ENCODE results near the gene STOX2.

STOX2 gene, protein sequence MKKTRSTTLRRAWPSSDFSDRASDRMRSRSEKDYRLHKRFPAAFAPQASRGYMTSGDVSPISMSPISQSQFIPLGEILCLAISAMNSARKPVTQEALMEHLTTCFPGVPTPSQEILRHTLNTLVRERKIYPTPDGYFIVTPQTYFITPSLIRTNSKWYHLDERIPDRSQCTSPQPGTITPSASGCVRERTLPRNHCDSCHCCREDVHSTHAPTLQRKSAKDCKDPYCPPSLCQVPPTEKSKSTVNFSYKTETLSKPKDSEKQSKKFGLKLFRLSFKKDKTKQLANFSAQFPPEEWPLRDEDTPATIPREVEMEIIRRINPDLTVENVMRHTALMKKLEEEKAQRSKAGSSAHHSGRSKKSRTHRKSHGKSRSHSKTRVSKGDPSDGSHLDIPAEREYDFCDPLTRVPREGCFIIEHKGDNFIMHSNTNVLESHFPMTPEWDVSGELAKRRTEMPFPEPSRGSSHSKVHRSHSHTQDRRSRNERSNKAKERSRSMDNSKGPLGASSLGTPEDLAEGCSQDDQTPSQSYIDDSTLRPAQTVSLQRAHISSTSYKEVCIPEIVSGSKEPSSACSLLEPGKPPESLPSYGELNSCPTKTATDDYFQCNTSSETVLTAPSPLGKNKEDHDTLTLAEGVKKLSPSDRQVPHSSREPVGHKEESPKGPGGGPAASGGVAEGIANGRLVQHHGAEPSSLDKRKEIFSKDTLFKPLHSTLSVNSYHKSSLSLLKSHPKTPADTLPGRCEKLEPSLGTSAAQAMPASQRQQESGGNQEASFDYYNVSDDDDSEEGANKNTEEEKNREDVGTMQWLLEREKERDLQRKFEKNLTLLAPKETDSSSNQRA (N-terminal part only)

GRCh38 chr4:183905081-183905592, at the start of gene STOX2:
Gene STOX2, plus strand, starts transcription at chr4:183905307. Its CDS starts 1,484 bp downstream, at chr4:183906791.
- DNase-seq, result no peak

GRCh38 chr4:183855323-183856190, 49.5 kb upstream of the STOX2 start:
- no peak for DNase-seq

GRCh38 chr4:183857040-183857439, 48.1 kb upstream of the STOX2 start:
- DNase-seq, result no peak

- no peak for DNase-seq
Measured at GRCh38 chr4:183858011-183858615, 47.0 kb upstream of the STOX2 start.

DNA sequence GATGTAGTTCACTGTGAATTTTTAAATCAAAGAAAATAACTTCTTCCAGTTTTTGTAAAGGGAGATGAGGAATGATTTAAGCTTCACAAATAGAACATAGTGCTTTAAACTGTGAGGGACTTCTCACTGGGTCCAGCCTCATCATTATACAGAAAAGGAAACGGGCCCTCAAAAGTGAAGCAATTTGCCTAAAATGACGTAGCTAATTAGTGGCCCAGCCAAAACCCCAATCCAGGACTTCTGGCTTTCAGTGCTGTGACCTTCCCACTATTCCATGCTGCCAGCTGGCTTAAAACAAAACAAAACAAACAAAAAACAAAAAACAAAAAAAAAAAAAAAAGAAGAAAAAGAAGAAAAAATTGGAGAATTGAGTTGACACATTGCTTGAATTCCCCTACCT, 45.0 kb upstream of the STOX2 start:
- DNase-seq, result no peak

DNA sequence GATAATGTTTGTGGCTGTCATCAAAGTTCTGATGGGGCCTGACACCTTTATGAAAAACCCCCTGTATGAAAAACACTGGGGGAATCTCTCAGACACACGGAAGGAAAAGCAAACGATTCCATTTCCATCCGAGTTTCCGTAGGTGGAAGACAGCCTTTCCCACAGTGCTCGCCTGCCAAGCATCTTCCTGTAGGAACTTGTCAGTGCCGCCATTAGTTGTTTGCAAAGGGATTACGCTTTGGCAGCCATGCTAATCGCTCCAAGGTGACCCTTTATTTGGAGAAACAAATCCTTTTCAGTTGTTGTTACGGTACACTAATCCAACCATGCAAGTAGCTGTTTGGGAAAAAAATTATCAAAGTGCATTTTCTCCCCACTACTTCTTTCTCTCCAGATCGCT, 44.4 kb upstream of the STOX2 start:
- no peak for DNase-seq

DNA sequence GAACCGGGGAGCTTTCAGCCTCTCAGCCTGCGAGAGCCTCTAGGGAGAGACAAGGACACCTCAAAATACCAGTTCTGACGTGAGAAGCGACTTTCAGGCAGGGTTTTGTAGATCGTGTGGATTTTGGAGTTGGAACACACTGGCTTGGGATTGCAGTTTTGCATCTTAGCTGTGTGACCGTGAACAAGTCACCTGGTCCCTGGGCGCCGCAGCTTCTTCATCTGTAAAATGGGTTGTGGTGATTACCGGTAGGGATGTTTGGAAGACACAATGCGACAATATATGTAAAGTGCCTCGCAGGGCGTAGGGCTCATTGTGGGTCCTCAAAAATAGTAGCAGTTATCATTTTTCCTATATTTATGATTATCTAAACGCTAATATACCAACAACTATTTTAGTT, 43.7 kb upstream of the STOX2 start:
- DNase-seq, result no peak

GRCh38 chr4:183863155-183863825, 41.8 kb upstream of the STOX2 start:
- DNase-seq, result no peak

DNA sequence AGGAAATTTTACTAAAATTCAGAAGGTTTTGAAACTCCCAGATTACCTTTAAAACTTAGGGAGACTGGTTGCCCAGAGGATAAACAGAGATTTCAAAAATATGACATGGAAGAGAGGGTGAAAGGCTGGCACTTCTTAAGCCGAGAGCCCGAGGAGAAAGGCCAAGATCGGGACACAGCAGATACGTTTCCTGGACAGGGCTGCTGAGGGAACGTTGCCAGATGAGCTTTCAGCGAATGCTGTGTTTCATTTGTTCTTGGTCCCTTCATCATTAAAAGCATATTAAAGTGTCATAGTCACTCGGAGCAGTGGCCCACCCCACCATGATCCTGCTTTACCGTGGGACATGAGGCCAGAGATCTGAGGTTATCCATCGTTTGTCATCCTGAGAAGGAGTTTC, 37.9 kb upstream of the STOX2 start:
- DNase-seq, result no peak

GRCh38 chr4:183870997-183871396, 34.1 kb upstream of the STOX2 start:
- no peak for DNase-seq

- DNase-seq, result no peak
Measured at GRCh38 chr4:183871581-183871980, 33.5 kb upstream of the STOX2 start.

- no peak for DNase-seq
Measured at GRCh38 chr4:183872531-183872930, 32.6 kb upstream of the STOX2 start.

- no peak for DNase-seq
Measured at GRCh38 chr4:183873409-183874185, 31.5 kb upstream of the STOX2 start.

GRCh38 chr4:183875251-183875825, 29.8 kb upstream of the STOX2 start:
- DNase-seq, result no peak

GRCh38 chr4:183876268-183876934, 28.7 kb upstream of the STOX2 start:
- no peak for DNase-seq

DNA sequence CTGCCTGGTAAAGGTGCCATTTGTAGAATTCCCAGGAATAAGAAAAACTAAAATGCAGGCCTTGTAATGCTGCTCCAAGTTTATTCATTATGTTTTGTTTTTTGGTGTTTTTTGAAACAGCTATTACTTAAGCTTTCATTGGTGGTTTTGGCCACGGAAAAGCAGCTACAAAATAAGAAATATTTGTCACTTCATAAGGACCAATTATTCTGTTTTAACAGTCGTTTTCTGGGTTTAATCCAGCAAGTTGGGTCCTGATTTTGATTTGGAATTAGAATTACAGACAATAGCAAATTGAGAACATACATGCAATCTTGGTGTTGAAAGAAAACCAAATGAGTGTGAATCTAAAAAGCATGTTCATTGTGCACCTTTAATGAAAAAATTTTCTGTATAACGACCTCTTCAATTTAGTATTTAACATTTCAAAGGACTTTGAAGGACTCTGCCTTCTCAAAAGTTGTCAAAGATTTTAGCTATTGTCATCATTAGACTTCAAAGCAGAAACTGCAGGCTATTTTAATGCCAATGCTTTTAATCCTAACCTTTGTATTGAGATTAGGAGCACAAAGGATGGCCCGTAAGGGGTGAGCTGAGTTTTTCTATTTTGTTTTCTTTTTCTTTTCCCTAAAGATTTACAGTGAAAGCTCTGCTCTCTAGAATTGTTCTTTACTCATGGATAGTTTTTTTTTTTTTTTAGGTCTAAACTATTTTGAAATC, 26.7 kb upstream of the STOX2 start:
- DNase-seq, result no peak

GRCh38 chr4:183885205-183885720, 19.8 kb upstream of the STOX2 start:
- no peak for DNase-seq

DNA sequence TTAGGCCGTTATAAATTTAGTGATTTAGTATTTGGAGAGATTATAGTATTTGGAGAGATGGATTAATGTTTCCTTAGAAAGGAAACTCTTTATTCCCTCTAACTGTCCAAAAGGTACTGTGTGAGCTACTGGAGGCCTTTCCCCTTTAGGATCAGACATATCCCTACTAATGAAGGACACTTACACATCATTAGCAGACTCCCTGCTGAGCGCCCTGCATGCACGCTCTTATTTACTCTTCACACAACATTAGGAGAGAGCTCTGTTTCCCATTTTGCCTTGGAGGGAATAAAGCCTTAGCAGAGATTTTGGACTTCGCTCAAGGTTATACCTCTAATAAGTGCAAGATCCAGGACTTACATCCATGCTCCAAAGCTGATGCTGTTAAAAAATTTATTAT, 17.8 kb upstream of the STOX2 start:
- no peak for DNase-seq

DNA sequence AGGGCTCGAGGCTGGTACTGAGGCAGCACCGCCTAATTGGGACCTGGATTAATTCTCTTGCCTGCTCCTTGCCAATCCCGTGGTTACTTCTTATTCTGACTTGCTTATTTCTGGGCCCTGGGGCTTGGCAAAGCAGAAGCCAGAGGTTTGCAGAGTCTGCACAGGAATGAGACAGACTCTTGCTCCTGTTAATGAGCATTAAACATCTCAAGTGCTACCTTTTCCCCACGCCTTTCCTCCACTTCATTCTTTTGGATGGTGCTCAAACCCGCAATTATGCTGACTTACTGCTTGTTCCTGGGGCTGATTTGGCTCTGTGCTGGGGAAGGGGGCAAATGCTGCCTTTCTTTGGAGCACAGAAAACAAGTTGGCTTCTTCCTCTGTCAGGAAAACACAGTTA, 16.5 kb upstream of the STOX2 start:
- DNase-seq, result no peak
